SJCRH30 (cell line): ENCODE measurements around the gene OPRL1. TPM values are rescaled to one million over a fixed set of nuclear protein-coding genes. Genes with fewer than 3 reads are reported as not detected.
A peak's percentile ranks its signal among the peaks of the same experiment; 100 is the strongest.

Experiments
- DNase-seq, 2 experiments: peaks; one replicate each; pipeline ENCODE4 v3.0.0-alpha.2; 2015 to 2020
- H3K27ac ChIP-seq: fragments of 250-450 bp; sonication (Bioruptor Pico); 2 replicates; pipeline ENCODE4 v1.5.1; 2020; ENCODE audit warnings: mild to moderate bottlenecking, moderate library complexity
- H3K27me3 ChIP-seq: fragments of 250-450 bp; sonication (Bioruptor Pico); 2 replicates; pipeline ENCODE4 v1.5.1; 2020; ENCODE audit warnings: mild to moderate bottlenecking, moderate library complexity
- H3K36me3 ChIP-seq: fragments of 250-450 bp; sonication (Bioruptor Pico); 2 replicates; pipeline ENCODE4 v1.5.1; 2020; ENCODE audit warnings: mild to moderate bottlenecking, moderate library complexity
- H3K4me1 ChIP-seq: fragments of 250-450 bp; sonication (Bioruptor Pico); 2 replicates; pipeline ENCODE4 v1.5.1; 2020; ENCODE audit warnings: mild to moderate bottlenecking, moderate library complexity
- H3K4me3 ChIP-seq: fragments of 250-450 bp; sonication (Bioruptor Pico); 2 replicates; pipeline ENCODE4 v1.5.1; 2020; ENCODE audit warnings: mild to moderate bottlenecking, moderate library complexity
- H3K9me3 ChIP-seq: fragments of 250-450 bp; sonication (Bioruptor Pico); replicated peaks from 2 replicates; pipeline ENCODE4 v1.5.1; 2020; ENCODE audit warnings: mild to moderate bottlenecking, moderate library complexity
- total RNA-seq: library from RNA; depleted of rRNA; stranded (reverse); fragments of >200 nt; shearing (Covaris generic); gene quantifications from 2 replicates; pipeline ENCODE4 v1.2.3, GENCODE V29; 2014

The OPRL1 gene
- total RNA-seq, 1 experiment from 2014 or later: 0.43 TPM

DNA sequence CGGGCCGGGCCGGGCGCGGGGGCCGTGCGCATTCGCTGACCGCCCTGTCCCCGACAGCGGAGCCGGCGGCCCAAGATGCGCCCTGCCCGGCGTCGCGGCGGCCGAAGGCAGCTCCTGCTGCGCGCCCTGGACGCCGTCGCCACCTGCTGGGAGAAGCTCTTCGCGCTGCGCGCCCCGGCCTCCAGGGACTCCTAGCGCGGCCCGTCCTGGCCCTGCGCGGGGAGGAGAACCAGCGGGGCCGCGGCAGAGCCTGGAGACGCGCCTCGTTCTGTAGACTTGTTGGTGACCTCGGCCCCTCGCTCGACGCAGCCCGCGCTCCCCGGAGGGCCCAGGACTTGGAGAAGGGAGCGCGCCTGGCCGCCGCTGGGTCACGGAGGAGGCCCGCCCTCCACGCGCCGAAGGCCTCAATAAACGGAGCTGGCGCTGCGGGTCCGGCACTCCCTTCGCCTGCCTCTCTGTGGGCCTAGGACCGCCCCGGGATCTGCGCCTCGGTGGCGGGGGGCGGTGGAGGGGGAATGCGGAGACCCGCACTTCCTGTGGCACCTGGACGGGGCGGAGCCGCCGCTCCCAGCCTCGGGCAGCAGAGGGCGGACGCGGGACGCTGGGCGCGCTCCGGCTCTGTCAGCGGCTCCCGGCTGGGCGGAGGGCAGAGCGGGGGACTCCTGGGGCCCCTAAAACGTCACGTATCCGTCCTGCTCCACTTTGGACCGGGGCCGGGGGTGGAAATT lies 41.2 kb upstream of the OPRL1 start:
- peaks cover 19% of the 10 kb centered on the region for H3K27me3 ChIP-seq
- H3K9me3 ChIP-seq: no peaks in the 10 kb centered on the region
- peaks cover 9% of the 10 kb centered on the region for H3K36me3 ChIP-seq
- no peak overlapping the region for H3K27ac ChIP-seq
- DNase-seq: peak; percentile 52 to 58
- H3K4me1 ChIP-seq: peaks cover 33% of the 10 kb centered on the region
- H3K4me3 ChIP-seq: peak overlapping the region; percentile 41

DNA sequence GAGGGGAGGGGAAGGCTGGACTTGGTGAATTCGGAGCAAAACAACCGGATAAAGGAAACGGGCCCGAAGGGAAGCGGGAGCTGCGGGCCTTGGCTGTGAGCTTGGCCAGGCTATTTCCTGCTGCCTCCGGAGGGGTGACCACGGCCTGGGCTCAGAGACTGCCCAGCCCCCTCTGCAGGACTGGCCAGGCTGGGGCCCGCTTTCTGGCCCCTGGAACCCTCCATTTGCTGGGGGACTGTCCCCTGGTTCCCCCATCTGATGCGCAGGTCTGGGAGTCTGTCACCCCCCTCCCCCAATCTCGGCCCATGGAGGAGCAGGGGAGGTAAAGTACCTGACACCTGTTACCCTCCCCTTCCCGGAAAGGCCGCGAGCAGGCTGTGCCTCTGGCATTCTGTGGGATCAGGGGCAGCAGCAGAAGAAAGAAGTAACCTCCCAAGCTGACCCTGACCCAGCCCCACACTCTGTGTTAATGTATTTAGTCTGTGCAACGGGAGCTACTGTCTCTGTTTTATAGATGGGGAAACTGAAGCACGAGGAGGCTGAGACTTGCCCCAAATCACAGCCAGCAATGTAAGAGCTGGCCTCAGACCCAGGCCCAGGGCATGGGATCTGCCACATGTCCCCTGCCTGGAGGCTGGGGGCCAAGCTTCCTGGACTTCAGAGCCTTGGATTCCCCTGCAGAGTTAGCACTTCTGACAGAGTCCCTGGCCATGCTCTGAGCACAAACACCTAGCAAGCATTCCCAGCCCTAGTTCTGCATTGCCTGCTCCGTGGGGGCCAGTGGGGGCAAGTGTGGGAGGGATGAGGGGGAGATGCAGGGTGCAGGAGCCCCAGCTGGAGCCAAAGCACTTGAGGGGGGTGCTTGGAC lies 40.4 kb upstream of the OPRL1 start:
- Histone ChIP-seq H3K27me3 (peaks cover 19% of the 10 kb centered on the region), H3K4me3 (peak overlapping the region; percentile 41), H3K36me3 (peaks cover 5% of the 10 kb centered on the region; the same call in 1 of the 2 replicates), H3K4me1 (peaks cover 34% of the 10 kb centered on the region), H3K27ac (no peak overlapping the region), H3K9me3 (no peaks in the 10 kb centered on the region)
- DNase-seq: no peak

DNA sequence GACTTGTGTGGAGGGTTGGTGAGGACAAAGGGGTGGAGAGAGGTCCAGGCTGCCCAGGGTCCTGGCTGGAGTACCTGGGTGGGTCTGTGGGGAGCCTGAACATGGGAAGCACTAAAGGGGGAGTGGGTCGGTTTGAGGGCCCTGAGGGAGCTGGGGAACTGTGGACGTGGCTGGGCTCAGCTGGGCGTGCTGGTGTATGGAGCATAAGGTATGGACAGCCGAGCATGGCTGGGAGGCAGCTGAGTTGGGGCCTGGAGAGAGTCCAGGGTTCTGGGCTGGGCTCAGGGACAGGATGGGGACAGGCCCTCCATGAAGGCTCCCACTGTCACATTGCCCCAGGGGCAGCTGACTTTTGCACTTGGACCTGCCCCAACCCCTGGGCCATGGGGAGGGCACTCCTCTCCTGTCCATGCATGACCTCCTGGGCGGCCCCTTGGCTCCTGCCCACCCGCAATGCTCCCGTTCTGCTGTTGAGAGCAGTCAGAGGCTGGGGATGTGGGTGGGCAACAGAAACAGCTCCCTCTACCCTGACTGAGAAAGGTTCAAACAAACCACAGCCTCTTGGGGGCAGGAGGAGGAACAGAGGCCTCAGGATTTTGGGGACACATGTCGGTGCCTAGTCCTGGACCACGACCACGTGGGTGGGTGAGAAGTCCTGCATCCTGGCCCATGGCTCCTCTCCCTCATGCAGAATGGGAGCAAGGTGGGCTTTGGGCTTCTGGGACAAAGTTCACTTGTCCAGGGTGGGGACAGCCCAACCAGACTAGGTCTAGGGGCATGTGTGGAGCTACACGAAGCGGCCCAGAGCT lies 39.4 kb upstream of the OPRL1 start:
- no peak for DNase-seq
- no peaks in the 10 kb centered on the region for H3K9me3 ChIP-seq
- H3K27me3 ChIP-seq: peaks cover 19% of the 10 kb centered on the region
- H3K4me3 ChIP-seq: no peak overlapping the region
- peaks cover 41% of the 10 kb centered on the region for H3K4me1 ChIP-seq
- no peak overlapping the region for H3K27ac ChIP-seq
- no peaks in the 10 kb centered on the region for H3K36me3 ChIP-seq

DNA sequence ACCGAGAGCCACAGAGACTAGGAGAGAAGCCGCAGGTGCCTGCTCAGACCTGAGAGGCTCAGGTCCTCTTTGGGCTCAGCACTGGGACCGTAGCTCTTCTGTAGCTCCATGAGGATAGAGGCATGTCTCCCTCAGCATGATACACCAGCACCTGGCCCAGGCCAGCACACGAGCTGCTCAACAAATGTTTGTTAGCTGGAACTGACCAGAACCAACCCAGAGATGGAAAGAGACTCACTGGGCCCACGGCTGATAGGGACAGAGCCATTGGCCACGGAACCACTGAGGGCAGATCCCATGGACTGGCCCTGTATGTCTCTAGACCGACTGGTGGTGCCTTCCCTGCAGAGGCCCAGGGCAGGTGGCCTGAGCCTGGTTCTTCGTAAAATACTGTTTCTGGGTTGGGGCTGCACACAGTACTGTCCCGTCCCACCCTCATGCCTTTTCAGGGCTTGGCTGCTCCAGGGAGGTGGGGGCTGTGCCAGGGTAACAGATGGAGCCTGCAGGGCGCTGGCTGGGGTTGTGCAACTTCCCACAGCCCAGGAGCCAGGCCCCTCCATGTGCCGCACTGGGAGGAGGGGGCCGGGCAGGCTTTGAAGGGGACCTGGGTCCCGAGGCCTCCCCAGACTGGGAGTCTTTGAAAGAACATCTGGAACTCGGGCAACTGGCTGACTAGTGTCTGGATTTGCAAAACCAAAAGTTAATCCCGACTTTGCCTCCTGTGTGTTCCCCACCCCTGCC lies 38.7 kb upstream of the OPRL1 start:
- Histone ChIP-seq H3K27me3 (peaks cover 20% of the 10 kb centered on the region), H3K9me3 (no peaks in the 10 kb centered on the region), H3K4me1 (peaks cover 36% of the 10 kb centered on the region), H3K4me3 (no peak overlapping the region), H3K36me3 (no peaks in the 10 kb centered on the region), H3K27ac (no peak overlapping the region)
- peak; percentile 44 to 54 for DNase-seq

DNA sequence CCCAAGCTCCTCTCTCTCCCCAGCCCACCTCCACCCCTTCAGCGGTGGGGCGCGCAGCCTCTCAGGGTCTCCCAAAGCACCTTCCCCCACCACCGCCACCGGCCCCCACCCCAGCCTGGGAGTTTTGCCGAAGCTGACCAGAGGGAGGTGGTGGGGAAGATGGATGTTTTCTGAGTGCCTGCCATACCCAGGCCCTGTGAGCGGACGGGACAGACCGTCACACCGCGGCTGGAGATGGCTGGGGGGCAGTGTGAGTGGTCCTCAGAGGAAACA lies 38.2 kb upstream of the OPRL1 start:
- no peak for DNase-seq
- Histone ChIP-seq H3K4me3 (no peak overlapping the region), H3K27me3 (peaks cover 24% of the 10 kb centered on the region), H3K27ac (no peak overlapping the region), H3K9me3 (no peaks in the 10 kb centered on the region), H3K36me3 (no peaks in the 10 kb centered on the region), H3K4me1 (peaks cover 31% of the 10 kb centered on the region)

- H3K27me3 ChIP-seq: peaks cover 24% of the 10 kb centered on the region
- peaks cover 26% of the 10 kb centered on the region for H3K4me1 ChIP-seq
- no peak for DNase-seq
Observed at GRCh38 chr20:64042054-64042781, 37.7 kb upstream of the OPRL1 start.

GRCh38 chr20:64043768-64044167 lies 36.1 kb upstream of the OPRL1 start:
- Histone ChIP-seq H3K27ac (no peak overlapping the region), H3K4me3 (no peak overlapping the region), H3K27me3 (peaks cover 24% of the 10 kb centered on the region), H3K4me1 (peaks cover 24% of the 10 kb centered on the region), H3K36me3 (no peaks in the 10 kb centered on the region), H3K9me3 (no peaks in the 10 kb centered on the region)
- no peak for DNase-seq

More at GRCh38 chr20:64042054-64042781, 37.7 kb upstream of the OPRL1 start:
- Histone ChIP-seq H3K4me3 (no peak overlapping the region), H3K27ac (no peak overlapping the region), H3K36me3 (no peaks in the 10 kb centered on the region), H3K9me3 (no peaks in the 10 kb centered on the region)

DNA sequence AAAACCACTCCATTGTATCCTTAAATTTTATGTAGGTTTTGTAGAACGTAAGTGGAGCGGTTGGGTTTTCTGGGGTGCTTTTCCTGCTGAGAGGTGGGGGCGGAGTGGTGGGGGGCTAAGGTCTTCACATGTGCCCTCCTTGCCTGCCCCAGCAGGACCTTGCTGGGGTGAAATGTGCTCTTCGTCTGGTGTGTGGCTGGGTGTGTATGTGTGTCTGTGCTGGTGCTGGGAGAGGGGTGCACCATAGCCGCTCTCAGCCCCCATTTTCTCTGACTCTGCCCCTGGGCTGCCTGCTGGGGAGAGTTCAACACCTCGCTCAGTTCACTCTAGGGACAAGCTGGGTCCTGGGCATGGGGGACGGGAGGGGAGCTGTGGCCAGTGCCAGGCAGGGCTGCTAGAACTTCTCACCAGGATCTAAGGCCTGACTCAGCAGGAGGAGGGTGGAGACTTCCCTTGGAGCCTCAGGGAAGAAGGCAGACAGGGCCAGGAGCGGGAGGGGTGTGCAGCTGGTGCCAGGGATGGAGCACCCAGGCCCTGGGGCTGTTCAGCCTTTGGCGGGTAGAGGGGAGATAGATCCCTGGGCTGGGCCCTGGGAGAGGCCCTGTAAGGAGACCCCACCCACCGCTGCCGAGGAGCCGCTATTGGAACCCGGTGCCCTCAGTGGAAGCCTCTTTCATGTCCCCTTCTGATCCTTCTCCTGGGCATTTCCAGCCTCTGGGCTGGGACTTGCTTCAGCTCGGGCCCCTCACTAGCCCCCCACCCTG lies 35.2 kb upstream of the OPRL1 start:
- Histone ChIP-seq H3K4me3 (no peak overlapping the region), H3K27ac (no peak overlapping the region), H3K9me3 (no peaks in the 10 kb centered on the region), H3K27me3 (peaks cover 24% of the 10 kb centered on the region), H3K4me1 (peaks cover 20% of the 10 kb centered on the region), H3K36me3 (no peaks in the 10 kb centered on the region)
- peak; percentile 70 to 73 for DNase-seq

- Histone ChIP-seq H3K9me3 (no peaks in the 10 kb centered on the region), H3K36me3 (no peaks in the 10 kb centered on the region), H3K4me3 (no peak overlapping the region), H3K27ac (no peak overlapping the region), H3K4me1 (peaks cover 20% of the 10 kb centered on the region), H3K27me3 (peaks cover 22% of the 10 kb centered on the region)
- DNase-seq: no peak
Observed at GRCh38 chr20:64045346-64046011, 34.4 kb upstream of the OPRL1 start.

- no peak overlapping the region for H3K4me3 ChIP-seq
- H3K27me3 ChIP-seq: peaks cover 8% of the 10 kb centered on the region
- DNase-seq: no peak
Observed at GRCh38 chr20:64047046-64047389, 32.9 kb upstream of the OPRL1 start.

GRCh38 chr20:64047968-64048401 lies 31.9 kb upstream of the OPRL1 start:
- H3K27me3 ChIP-seq: peaks cover 5% of the 10 kb centered on the region
- H3K4me3 ChIP-seq: no peak overlapping the region

More at GRCh38 chr20:64047046-64047389, 32.9 kb upstream of the OPRL1 start:
- H3K27ac ChIP-seq: no peak overlapping the region
- no peaks in the 10 kb centered on the region for H3K36me3 ChIP-seq
- H3K4me1 ChIP-seq: peaks cover 24% of the 10 kb centered on the region
- H3K9me3 ChIP-seq: no peaks in the 10 kb centered on the region

DNA sequence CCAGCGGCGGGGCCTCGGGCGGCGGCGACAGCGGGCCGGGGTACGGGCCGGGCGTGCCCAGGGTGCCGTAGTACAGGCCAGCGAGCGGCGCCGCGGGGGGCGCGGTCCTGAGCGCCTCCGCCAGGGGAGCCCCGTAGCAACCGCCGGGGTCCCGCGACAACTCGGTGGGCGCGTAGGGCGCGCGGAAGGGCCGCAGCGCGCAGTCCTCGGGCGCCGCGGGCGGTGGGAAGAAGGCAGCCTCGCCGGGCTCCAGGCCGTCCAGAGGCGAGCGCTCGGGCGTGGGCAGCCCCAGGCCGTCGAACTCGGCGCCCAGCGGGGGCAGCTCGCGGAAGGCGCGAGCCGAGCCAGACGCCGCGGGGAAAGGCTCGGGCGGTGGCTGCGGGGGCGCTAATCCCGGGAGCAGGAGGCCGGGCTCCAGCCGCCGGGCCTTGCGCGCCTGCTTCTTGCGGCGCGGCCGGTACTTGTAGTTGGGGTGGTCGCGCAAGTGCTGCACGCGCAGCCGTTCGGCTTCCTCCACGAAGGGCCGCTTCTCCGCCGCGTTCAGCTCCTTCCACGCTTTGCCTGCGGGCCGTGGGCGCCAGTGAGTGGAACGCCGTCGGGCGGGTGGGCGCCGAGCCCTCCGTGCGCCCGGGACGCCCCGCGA lies 31.4 kb upstream of the OPRL1 start:
- H3K27me3 ChIP-seq: peaks cover 5% of the 10 kb centered on the region
- H3K4me1 ChIP-seq: peaks cover 29% of the 10 kb centered on the region; the same call in 1 of the 2 replicates
- no peak overlapping the region for H3K4me3 ChIP-seq
- H3K9me3 ChIP-seq: no peaks in the 10 kb centered on the region
- H3K27ac ChIP-seq: no peak overlapping the region
- no peaks in the 10 kb centered on the region for H3K36me3 ChIP-seq
- no peak for DNase-seq

More at GRCh38 chr20:64047968-64048401, 31.9 kb upstream of the OPRL1 start:
- Histone ChIP-seq H3K27ac (no peak overlapping the region), H3K36me3 (no peaks in the 10 kb centered on the region), H3K4me1 (peaks cover 28% of the 10 kb centered on the region; the same call in 1 of the 2 replicates), H3K9me3 (no peaks in the 10 kb centered on the region)
- no peak for DNase-seq
